Right forelimb (tissue), 1 donor: ENCODE measurements around the gene RCCD1.
A peak's percentile ranks its signal among the peaks of the same experiment; 100 is the strongest.
"Not testable (repeated sequence)": the region's sequence is repeated elsewhere in the genome, so short reads cannot be mapped to it uniquely, and the experiment has no call there.

Experiments used
- DNase-seq: peaks from one replicate; pipeline ENCODE4 v3.0.0-alpha.2; 2018

RCCD1 gene

GRCh38 chr15:90954712-90955623 lies at the start of gene RCCD1:
TSS of gene RCCD1 (plus strand) at chr15:90954884. CDS start at chr15:90956735, 1,851 bp downstream.
- DNase-seq, result peak; percentile 94

GRCh38 chr15:90905306-90906180 lies 49.1 kb upstream of the RCCD1 start:
- no peak for DNase-seq

- DNase-seq, result peak; percentile 30
These were observed 48.4 kb upstream of the RCCD1 start for GRCh38 chr15:90906181-90906849.

- DNase-seq, result no peak
These were observed 47.5 kb upstream of the RCCD1 start for GRCh38 chr15:90907051-90907660.

- no peak for DNase-seq
These were observed 46.7 kb upstream of the RCCD1 start for GRCh38 chr15:90907838-90908507.

- DNase-seq, result not testable (repeated sequence)
These were observed 45.2 kb upstream of the RCCD1 start for GRCh38 chr15:90909449-90909848.

- no peak for DNase-seq
These were observed 44.7 kb upstream of the RCCD1 start for GRCh38 chr15:90909976-90910375.

- DNase-seq, result no peak
These were observed 44.0 kb upstream of the RCCD1 start for GRCh38 chr15:90910441-90911301.

GRCh38 chr15:90911302-90911623 lies 43.4 kb upstream of the RCCD1 start:
- DNase-seq, result no peak

- DNase-seq, result no peak
These were observed 42.5 kb upstream of the RCCD1 start for GRCh38 chr15:90911906-90912769.

- no peak for DNase-seq
These were observed 42.0 kb upstream of the RCCD1 start for GRCh38 chr15:90912770-90913075.

GRCh38 chr15:90913398-90913944 lies 41.2 kb upstream of the RCCD1 start:
- DNase-seq, result no peak

- no peak for DNase-seq
These were observed 40.2 kb upstream of the RCCD1 start for GRCh38 chr15:90914305-90915080.

- DNase-seq, result no peak
These were observed 39.4 kb upstream of the RCCD1 start for GRCh38 chr15:90915216-90915807.

GRCh38 chr15:90915808-90916440 lies 38.8 kb upstream of the RCCD1 start:
- no peak for DNase-seq

GRCh38 chr15:90916461-90916860 lies 38.2 kb upstream of the RCCD1 start:
- DNase-seq, result no peak

- no peak for DNase-seq
These were observed 37.1 kb upstream of the RCCD1 start for GRCh38 chr15:90917569-90917968.
